Right lobe of liver (tissue), 4 donors: ENCODE results near the gene SCAPER.

ENCODE experiments used
- POLR2A ChIP-seq: fragments of 450-650 bp; IDR thresholded peaks from one replicate; pipeline ENCODE4 v1.6.1; 2017; ENCODE audit warnings: antibody characterized with exemption, mild to moderate bottlenecking
- TF ChIP-seq, protein P1 (sequence below), 4 donors: fragments of 200-600 bp in 3 of 4; fragments of 450-650 bp in 1 of 4; IDR thresholded peaks; one replicate each; pipeline versions ENCODE4 v1.5.1 to v1.8.0; 2016 to 2022; ENCODE audit warnings: antibody characterized with exemption in 4 of 4, mild to moderate bottlenecking in 2 of 4
- donor health status: DM: no; HTN: no; CAD: no.
- donor health status: DM: no; HTN: no; CAD: no.
- donor health status: DM: no; HTN: yes; CAD: no.

DNA sequence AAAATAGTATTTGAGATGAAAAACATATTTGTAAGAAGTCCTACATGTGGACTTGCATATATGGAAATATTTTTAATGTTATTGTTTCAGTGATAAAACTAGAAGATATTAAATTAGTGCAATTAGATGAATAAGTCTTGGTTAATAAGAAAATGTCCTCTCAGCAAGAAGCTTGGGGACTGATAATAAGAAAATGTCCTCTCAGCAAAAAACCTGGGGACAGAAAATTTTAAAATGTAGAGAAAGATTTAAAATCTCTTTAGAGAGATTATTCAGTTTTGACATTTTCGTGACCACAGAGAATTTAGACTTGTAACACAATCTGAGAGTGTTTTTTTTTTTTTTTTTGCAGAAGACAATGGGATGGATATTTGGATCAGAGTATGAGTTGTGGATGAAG, 412.6 kb downstream of the SCAPER start:
- TF ChIP-seq, protein P1, sequence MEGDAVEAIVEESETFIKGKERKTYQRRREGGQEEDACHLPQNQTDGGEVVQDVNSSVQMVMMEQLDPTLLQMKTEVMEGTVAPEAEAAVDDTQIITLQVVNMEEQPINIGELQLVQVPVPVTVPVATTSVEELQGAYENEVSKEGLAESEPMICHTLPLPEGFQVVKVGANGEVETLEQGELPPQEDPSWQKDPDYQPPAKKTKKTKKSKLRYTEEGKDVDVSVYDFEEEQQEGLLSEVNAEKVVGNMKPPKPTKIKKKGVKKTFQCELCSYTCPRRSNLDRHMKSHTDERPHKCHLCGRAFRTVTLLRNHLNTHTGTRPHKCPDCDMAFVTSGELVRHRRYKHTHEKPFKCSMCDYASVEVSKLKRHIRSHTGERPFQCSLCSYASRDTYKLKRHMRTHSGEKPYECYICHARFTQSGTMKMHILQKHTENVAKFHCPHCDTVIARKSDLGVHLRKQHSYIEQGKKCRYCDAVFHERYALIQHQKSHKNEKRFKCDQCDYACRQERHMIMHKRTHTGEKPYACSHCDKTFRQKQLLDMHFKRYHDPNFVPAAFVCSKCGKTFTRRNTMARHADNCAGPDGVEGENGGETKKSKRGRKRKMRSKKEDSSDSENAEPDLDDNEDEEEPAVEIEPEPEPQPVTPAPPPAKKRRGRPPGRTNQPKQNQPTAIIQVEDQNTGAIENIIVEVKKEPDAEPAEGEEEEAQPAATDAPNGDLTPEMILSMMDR (IDR thresholded peaks at IDR 0.05) = no peak
- TF ChIP-seq POLR2A = no peak
